PC-3 (cell line): ENCODE measurements around the gene URB1. TPM values are rescaled to one million over a fixed set of nuclear protein-coding genes. Genes with fewer than 3 reads are reported as not detected.

ENCODE experiments used
- ATAC-seq: fragments of 200-7000 bp; cut with Tn5 transposase; 2 replicates; pipeline ENCODE4 v1.9.1; 2020; ENCODE audit warnings: mild to moderate bottlenecking, moderate library complexity
- BruUV-seq: library from RNA; stranded (reverse); fragments of 400-500 nt; replicated peaks from 2 replicates; lab custom pipeline; 2021; lab: Mats Ljungman, UMichigan
- CTCF ChIA-PET: fragments of 300-600 bp; sonication (Branson Sonifier 250); formaldehyde crosslinking; loops from one replicate; lab custom pipeline; 2022; ENCODE audit warnings: antibody characterized with exemption; lab: Charles Lee
- POLR2A ChIA-PET: fragments of 300-600 bp; sonication (Branson Sonifier 250); formaldehyde crosslinking; loops from one replicate; lab custom pipeline; 2022; ENCODE audit warnings: antibody characterized with exemption; ENCODE audit not compliant: unreplicated experiment; lab: Charles Lee
- DNase-seq: peaks from one replicate; pipeline ENCODE4 v3.0.0-alpha.2; 2015
- H2AFZ ChIP-seq: fragments of 300-600 bp; sonication (generic); 2 replicates; pipeline ENCODE4 v1.6.0; 2016; ENCODE audit warnings: antibody characterized with exemption, low read length
- H3F3A ChIP-seq: fragments of 300-600 bp; sonication (generic); one replicate; pipeline ENCODE4 v1.6.0; 2017; ENCODE audit warnings: antibody characterized with exemption, low read length, control low read depth, mild to moderate bottlenecking; ENCODE audit not compliant: unreplicated experiment
- H3K27ac ChIP-seq: fragments of 300-600 bp; sonication (generic); 2 replicates; pipeline ENCODE4 v1.5.1; 2016; ENCODE audit warnings: mild to moderate bottlenecking, low read length
- H3K27me3 ChIP-seq: fragments of 300-600 bp; sonication (generic); 2 replicates; pipeline ENCODE4 v1.6.1; 2016; ENCODE audit warnings: low read length, mixed read lengths
- H3K36me3 ChIP-seq: fragments of 300-600 bp; sonication (generic); 2 replicates; pipeline ENCODE4 v1.6.1; 2016; ENCODE audit warnings: low read depth, mixed run types, low read length, mixed read lengths
- H3K4me1 ChIP-seq: fragments of 300-600 bp; sonication (generic); 2 replicates; pipeline ENCODE4 v1.5.1; 2016; ENCODE audit warnings: low read length; ENCODE audit not compliant: insufficient read depth
- H3K4me2 ChIP-seq: fragments of 300-600 bp; sonication (generic); 2 replicates; pipeline ENCODE4 v1.6.0; 2016; ENCODE audit warnings: low read length
- H3K4me3 ChIP-seq: fragments of 300-600 bp; sonication (generic); 2 replicates; pipeline ENCODE4 v1.5.1; 2016; ENCODE audit warnings: mild to moderate bottlenecking, low read length, mixed read lengths
- H3K79me2 ChIP-seq: fragments of 300-600 bp; sonication (generic); 2 replicates; pipeline ENCODE4 v1.6.1; 2017; ENCODE audit warnings: low read length, mixed read lengths
- H3K9ac ChIP-seq: fragments of 300-600 bp; sonication (generic); 2 replicates; pipeline ENCODE4 v1.6.0; 2016; ENCODE audit warnings: mild to moderate bottlenecking, low read length
- H3K9me2 ChIP-seq: fragments of 300-600 bp; sonication (generic); replicated peaks from 2 replicates; pipeline ENCODE4 v1.6.1; 2016; ENCODE audit warnings: mixed run types, low read length, mixed read lengths
- H3K9me3 ChIP-seq: fragments of 300-600 bp; sonication (generic); 2 replicates; pipeline ENCODE4 v1.6.1; 2016; ENCODE audit warnings: low read length, mixed read lengths
- H4K20me1 ChIP-seq: fragments of 300-600 bp; sonication (generic); 2 replicates; pipeline ENCODE4 v1.6.1; 2016; ENCODE audit warnings: low read length, mixed read lengths
- EZH2 ChIP-seq: fragments of 300-600 bp; sonication (generic); IDR thresholded peaks from one replicate; pipeline ENCODE4 v1.6.1; 2017; ENCODE audit warnings: antibody characterized with exemption, mild to moderate bottlenecking, low read length; ENCODE audit not compliant: unreplicated experiment
- EZH2phosphoT487 ChIP-seq: fragments of 300-600 bp; sonication (generic); IDR thresholded peaks from 2 replicates; pipeline ENCODE4 v1.6.1; 2018; ENCODE audit warnings: mild to moderate bottlenecking, antibody characterized with exemption, low read length, borderline replicate concordance
- intact Hi-C: fragments of 100-400 bp; cut with micrococcal nuclease; formaldehyde crosslinking; loops from 2 replicates; pipeline ENCODE4 v1.9.0; 2023
- total RNA-seq: library from RNA; depleted of rRNA; stranded (reverse); fragments of >200 nt; gene quantifications from 2 replicates; pipeline ENCODE4 v1.2.3, GENCODE V29; 2014
- TF ChIP-seq, protein P1 (sequence below): fragments of 300-600 bp; sonication (generic); conservative IDR thresholded peaks from 2 replicates; pipeline ENCODE4 v1.5.1; 2017; ENCODE audit warnings: antibody characterized with exemption, low read depth, mild to moderate bottlenecking, low read length

URB1 gene
- total RNA-seq, 1 experiment from 2014 or later = 27.8 TPM

DNA sequence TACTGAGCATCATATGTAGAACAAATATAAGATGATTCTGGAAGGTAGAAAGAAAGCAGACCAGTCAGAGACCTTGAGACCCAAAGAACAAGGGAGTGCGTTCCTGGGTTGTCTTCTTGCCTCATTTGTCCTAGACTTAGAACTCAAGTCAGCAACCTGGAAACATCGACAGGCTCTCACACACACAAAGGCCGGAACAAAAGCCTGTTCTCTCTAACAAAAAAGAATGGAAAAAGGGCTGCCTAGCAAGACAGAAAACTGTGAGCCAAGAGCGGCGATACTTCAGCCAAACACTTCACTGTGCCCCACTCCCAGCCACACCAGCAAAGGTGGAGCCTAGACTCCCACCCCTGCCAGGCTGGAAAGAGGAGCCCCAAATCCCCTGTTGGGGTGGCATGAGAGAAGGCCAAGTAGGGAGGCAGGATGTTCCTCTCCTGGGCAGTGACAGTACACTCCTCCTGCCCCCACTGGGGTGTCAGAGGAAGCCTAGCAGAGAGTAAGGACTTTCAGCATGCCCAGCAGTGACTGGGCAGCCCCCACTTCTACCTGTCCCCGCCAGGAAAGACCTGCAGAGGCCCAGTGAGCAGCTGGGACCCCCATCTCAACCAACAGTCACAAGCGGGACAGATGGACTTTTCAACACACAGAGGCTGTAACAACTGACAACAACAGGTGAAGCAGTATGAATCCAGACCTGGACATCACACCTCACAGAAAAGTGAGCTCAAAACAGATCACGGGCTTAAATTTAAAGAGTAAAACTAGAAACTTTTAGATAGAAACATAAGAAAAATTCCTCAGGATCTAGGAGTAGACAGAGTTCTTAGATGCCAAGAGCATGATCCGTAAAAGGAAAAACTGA lies 61.1 kb downstream of the URB1 start:
- no peaks in the 10 kb centered on the region for H4K20me1 ChIP-seq
- ChIA-PET POLR2A (interaction anchor here (0.6 kb wide), 1 partner anchor 24 kb away, joined by 4 read pairs; no protein-coding TSS in a partner anchor), CTCF (interaction anchor here (0.6 kb wide), 1 partner anchor 1129 kb away, joined by 4 read pairs; no protein-coding TSS in a partner anchor)
- H3K9me2 ChIP-seq = no peaks in the 10 kb centered on the region
- TF ChIP-seq EZH2phosphoT487 = no peak
- no peak for TF ChIP-seq EZH2
- TF ChIP-seq, protein P1, sequence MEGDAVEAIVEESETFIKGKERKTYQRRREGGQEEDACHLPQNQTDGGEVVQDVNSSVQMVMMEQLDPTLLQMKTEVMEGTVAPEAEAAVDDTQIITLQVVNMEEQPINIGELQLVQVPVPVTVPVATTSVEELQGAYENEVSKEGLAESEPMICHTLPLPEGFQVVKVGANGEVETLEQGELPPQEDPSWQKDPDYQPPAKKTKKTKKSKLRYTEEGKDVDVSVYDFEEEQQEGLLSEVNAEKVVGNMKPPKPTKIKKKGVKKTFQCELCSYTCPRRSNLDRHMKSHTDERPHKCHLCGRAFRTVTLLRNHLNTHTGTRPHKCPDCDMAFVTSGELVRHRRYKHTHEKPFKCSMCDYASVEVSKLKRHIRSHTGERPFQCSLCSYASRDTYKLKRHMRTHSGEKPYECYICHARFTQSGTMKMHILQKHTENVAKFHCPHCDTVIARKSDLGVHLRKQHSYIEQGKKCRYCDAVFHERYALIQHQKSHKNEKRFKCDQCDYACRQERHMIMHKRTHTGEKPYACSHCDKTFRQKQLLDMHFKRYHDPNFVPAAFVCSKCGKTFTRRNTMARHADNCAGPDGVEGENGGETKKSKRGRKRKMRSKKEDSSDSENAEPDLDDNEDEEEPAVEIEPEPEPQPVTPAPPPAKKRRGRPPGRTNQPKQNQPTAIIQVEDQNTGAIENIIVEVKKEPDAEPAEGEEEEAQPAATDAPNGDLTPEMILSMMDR = no peak
- H3K4me2 ChIP-seq = no peak overlapping the region
- no peaks in the 10 kb centered on the region for H3K9me3 ChIP-seq
- DNase-seq (no peak), ATAC-seq (no peak)
- no TSS peak for BruUV-seq
- no peaks in the 10 kb centered on the region for H3K79me2 ChIP-seq
- H3F3A ChIP-seq = no peaks in the 10 kb centered on the region
- no peak overlapping the region for H3K27ac ChIP-seq
- no peaks in the 10 kb centered on the region for H3K27me3 ChIP-seq
- H3K4me3 ChIP-seq = no peak overlapping the region
- H3K4me1 ChIP-seq = no peaks in the 10 kb centered on the region
- H3K36me3 ChIP-seq = peaks cover 80% of the 10 kb centered on the region
- H3K9ac ChIP-seq = no peak overlapping the region
- intact Hi-C loops = no loop called here
- H2AFZ ChIP-seq = no peak overlapping the region

DNA sequence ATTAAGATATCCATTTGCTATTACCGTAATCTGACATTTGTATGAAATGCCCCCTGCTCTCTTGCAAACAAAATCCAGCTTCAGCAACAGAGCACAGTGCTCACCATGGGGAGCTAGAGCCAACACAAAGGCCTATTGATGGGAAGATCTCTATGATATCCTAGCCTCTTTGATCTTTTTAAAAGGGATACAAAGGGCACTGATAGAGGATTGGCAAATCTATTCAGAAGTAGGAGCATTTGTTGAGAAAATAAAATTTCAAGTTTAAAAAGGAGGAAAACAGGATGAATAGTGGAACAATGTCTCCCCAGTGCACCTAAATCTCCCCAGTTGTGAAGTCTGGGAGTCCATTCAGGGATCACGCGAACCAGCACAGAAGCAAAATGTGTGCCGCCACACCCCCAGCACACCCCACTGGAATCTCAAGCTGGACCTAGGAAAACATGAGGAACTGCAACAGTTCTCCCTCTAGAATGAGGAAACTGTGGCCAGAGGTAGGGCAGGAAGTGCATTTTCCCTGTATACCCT lies 62.0 kb downstream of the URB1 start:
- no peak overlapping the region for H3K27ac ChIP-seq
- no peaks in the 10 kb centered on the region for H3K9me2 ChIP-seq
- intact Hi-C loops = no loop called here
- no peaks in the 10 kb centered on the region for H4K20me1 ChIP-seq
- ATAC-seq (no peak), DNase-seq (no peak)
- no TSS peak for BruUV-seq
- TF ChIP-seq EZH2 = no peak
- TF ChIP-seq, protein P1 = no peak
- TF ChIP-seq EZH2phosphoT487 = no peak
- no peak overlapping the region for H3K4me2 ChIP-seq
- H3F3A ChIP-seq = no peaks in the 10 kb centered on the region
- ChIA-PET POLR2A (no interaction called here), CTCF (no interaction called here)
- peaks cover 83% of the 10 kb centered on the region for H3K36me3 ChIP-seq
- no peak overlapping the region for H2AFZ ChIP-seq
- H3K9me3 ChIP-seq = no peaks in the 10 kb centered on the region
- H3K27me3 ChIP-seq = no peaks in the 10 kb centered on the region
- H3K4me1 ChIP-seq = no peaks in the 10 kb centered on the region
- H3K9ac ChIP-seq = no peak overlapping the region
- H3K4me3 ChIP-seq = no peak overlapping the region
- H3K79me2 ChIP-seq = no peaks in the 10 kb centered on the region

DNA sequence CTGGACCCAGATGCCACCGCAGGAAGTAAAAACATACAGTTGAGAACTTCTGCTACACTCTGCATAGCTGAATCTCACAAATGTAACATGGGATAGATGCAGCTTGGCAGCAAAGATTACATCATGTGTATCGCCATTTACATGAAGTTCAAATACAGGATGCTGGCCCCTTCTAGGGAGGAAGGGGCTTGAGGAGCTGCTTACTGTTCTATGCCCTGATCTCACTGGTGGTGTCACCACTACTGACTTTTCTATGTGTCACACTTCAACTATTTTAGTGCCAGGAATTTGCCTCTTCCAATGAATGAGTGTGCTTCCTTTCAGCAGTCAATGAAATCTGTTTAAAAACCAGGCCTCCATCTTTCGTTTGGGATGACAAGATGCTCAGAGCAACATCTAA lies 63.0 kb downstream of the URB1 start:
- H3K9me3 ChIP-seq = no peaks in the 10 kb centered on the region

More for the DNA sequence above, 63.0 kb downstream of the URB1 start:
- H3K79me2 ChIP-seq = no peaks in the 10 kb centered on the region
- no peaks in the 10 kb centered on the region for H3F3A ChIP-seq
- ChIA-PET POLR2A (interaction anchor here (0.7 kb wide), 1 partner anchor 35 kb away, joined by 8 read pairs; no protein-coding TSS in a partner anchor), CTCF (no interaction called here)
- no TSS peak for BruUV-seq
- no peak overlapping the region for H2AFZ ChIP-seq
- no peak overlapping the region for H3K27ac ChIP-seq
- H3K9me2 ChIP-seq = no peaks in the 10 kb centered on the region
- H3K4me2 ChIP-seq = no peak overlapping the region
- DNase-seq (peak; percentile 24), ATAC-seq (no peak; the same call in 1 of the 2 replicates)
- H4K20me1 ChIP-seq = no peaks in the 10 kb centered on the region
- H3K36me3 ChIP-seq = peaks cover 87% of the 10 kb centered on the region
- no peaks in the 10 kb centered on the region for H3K4me1 ChIP-seq
- no peak overlapping the region for H3K9ac ChIP-seq
- H3K4me3 ChIP-seq = no peak overlapping the region
- no peak for TF ChIP-seq EZH2phosphoT487
- TF ChIP-seq, protein P1 = no peak
- TF ChIP-seq EZH2 = no peak
- intact Hi-C loops = no loop called here
- H3K27me3 ChIP-seq = no peaks in the 10 kb centered on the region
